ENCODE data around the gene ROBO3.

ROBO3 gene

DNA sequence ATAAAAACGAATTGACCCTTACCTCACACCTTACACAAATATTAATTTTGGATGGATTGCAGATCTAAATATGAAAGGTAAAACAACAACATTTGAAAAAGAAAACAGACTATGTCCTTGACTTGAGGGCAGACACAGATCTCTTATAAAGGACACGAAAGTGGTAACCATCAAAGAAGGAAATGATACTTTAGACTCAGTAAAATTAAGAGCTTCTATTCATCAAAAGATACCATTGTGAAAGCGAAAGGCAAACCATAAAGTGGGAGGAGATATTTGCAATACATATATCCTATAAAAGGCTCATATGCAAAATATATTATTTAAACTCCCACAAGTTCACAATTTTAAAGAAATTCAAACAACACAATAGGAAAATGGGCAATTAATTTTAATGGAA lies 65.6 kb downstream of the ROBO3 start:
- no peak for DNase-seq

Measured in activated effector memory CD4-positive, alpha-beta T cell treated with anti-CD3 and anti-CD28 coated beads, Interleukin-2, amount 50 U/mL, for 16 hours (primary cell).